BE2C (cell line): ENCODE data around the gene DAB2IP.
"Not testable (repeated sequence)": the region's sequence is repeated elsewhere in the genome, so short reads cannot be mapped to it uniquely, and the experiment has no call there.

Experiments used
- DNase-seq: peaks from one replicate; pipeline ENCODE4 v3.0.0-alpha.2; 2020
- H3K27me3 ChIP-seq: fragments of 250-450 bp; sonication (Bioruptor Pico); 2 replicates; pipeline ENCODE4 v1.5.1; 2020; ENCODE audit warnings: mild to moderate bottlenecking
- H3K36me3 ChIP-seq: fragments of 250-450 bp; sonication (Bioruptor Pico); 2 replicates; pipeline ENCODE4 v1.5.1; 2020; ENCODE audit warnings: mild to moderate bottlenecking
- H3K4me1 ChIP-seq: fragments of 250-450 bp; sonication (Bioruptor Pico); 2 replicates; pipeline ENCODE4 v1.5.1; 2020
- H3K4me3 ChIP-seq: 2 replicates; pipeline ENCODE4 v1.5.1; 2011; ENCODE audit warnings: low read depth, low read length
- H3K9me3 ChIP-seq: fragments of 250-450 bp; sonication (Bioruptor Pico); 2 replicates; pipeline ENCODE4 v1.5.1; 2020
- CTCF ChIP-seq: IDR thresholded peaks from 2 replicates; pipeline ENCODE4 v1.5.1; 2012; ENCODE audit warnings: mild to moderate bottlenecking, low read depth, low read length

The DAB2IP gene

GRCh38 chr9:121622387-121623203, 28.8 kb upstream of the DAB2IP start:
- no peak for TF ChIP-seq CTCF
- no peaks in the 10 kb centered on the region for H3K27me3 ChIP-seq
- H3K36me3 ChIP-seq, result no peaks in the 10 kb centered on the region
- no peak overlapping the region for H3K4me3 ChIP-seq
- no peaks in the 10 kb centered on the region for H3K4me1 ChIP-seq
- DNase-seq, result no peak
- H3K9me3 ChIP-seq, result no peaks in the 10 kb centered on the region

GRCh38 chr9:121623430-121623829, 28.0 kb upstream of the DAB2IP start:
- not testable (repeated sequence) for H3K27me3 ChIP-seq, H3K36me3 ChIP-seq, H3K9me3 ChIP-seq, H3K4me3 ChIP-seq, DNase-seq, H3K4me1 ChIP-seq

- Histone ChIP-seq H3K36me3 (no peaks in the 10 kb centered on the region), H3K4me3 (no peak overlapping the region), H3K27me3 (no peaks in the 10 kb centered on the region), H3K9me3 (no peaks in the 10 kb centered on the region), H3K4me1 (no peaks in the 10 kb centered on the region)
- TF ChIP-seq CTCF, result no peak
- no peak for DNase-seq
Observed at GRCh38 chr9:121625590-121625989, 25.8 kb upstream of the DAB2IP start.

- no peak for DNase-seq
- H3K4me3 ChIP-seq, result no peak overlapping the region
- H3K4me1 ChIP-seq, result no peaks in the 10 kb centered on the region
- no peaks in the 10 kb centered on the region for H3K9me3 ChIP-seq
- no peaks in the 10 kb centered on the region for H3K27me3 ChIP-seq
- no peaks in the 10 kb centered on the region for H3K36me3 ChIP-seq
- no peak for TF ChIP-seq CTCF
Observed at GRCh38 chr9:121626012-121626411, 25.4 kb upstream of the DAB2IP start.

GRCh38 chr9:121627427-121627826, 24.0 kb upstream of the DAB2IP start:
- H3K9me3 ChIP-seq, result no peaks in the 10 kb centered on the region
- no peak for DNase-seq
- no peak overlapping the region for H3K4me3 ChIP-seq
- no peaks in the 10 kb centered on the region for H3K27me3 ChIP-seq
- no peaks in the 10 kb centered on the region for H3K36me3 ChIP-seq
- no peak for TF ChIP-seq CTCF
- no peaks in the 10 kb centered on the region for H3K4me1 ChIP-seq

- DNase-seq, result no peak
- Histone ChIP-seq H3K36me3 (no peaks in the 10 kb centered on the region), H3K27me3 (no peaks in the 10 kb centered on the region), H3K4me1 (no peaks in the 10 kb centered on the region), H3K9me3 (no peaks in the 10 kb centered on the region), H3K4me3 (no peak overlapping the region)
- TF ChIP-seq CTCF, result no peak
Observed at GRCh38 chr9:121628401-121628800, 23.0 kb upstream of the DAB2IP start.
